Endothelial cell of umbilical vein (primary cell): ENCODE data around the gene FSTL3. TPM values are rescaled to one million over a fixed set of nuclear protein-coding genes. Genes with fewer than 3 reads are reported as not detected.
A peak's percentile ranks its signal among the peaks of the same experiment; 100 is the strongest.

Experiments
- BruUV-seq: library from RNA; stranded (reverse); fragments of 400-500 nt; replicated peaks from 2 replicates; lab custom pipeline; 2021; lab: Mats Ljungman, UMichigan
- CTCF ChIA-PET: fragments of 300-600, 350-600 bp; sonication (Branson Sonifier 250); formaldehyde crosslinking; loops from one replicate; lab custom pipeline; 2021; ENCODE audit warnings: antibody characterized with exemption, inconsistent platforms; lab: Charles Lee
- POLR2A ChIA-PET: fragments of 300-600, 350-600 bp; sonication (Branson Sonifier 250); formaldehyde crosslinking; loops from one replicate; lab custom pipeline; 2021; ENCODE audit warnings: antibody characterized with exemption, inconsistent platforms; lab: Charles Lee
- DNase-seq: peaks from one replicate; pipeline ENCODE4 v3.0.0-alpha.2; 2011; ENCODE audit warnings: low read depth, low spot score
- FAIRE-seq: peaks from 2 replicates; lab custom pipeline; 2011; peaks lifted over from hg19 to GRCh38; lab: Jason Lieb, UNC
- H2AFZ ChIP-seq: 2 replicates; pipeline ENCODE4 v1.6.0; 2012; ENCODE audit warnings: low read depth, low read length, control low read depth, inconsistent platforms
- H3K27ac ChIP-seq: 2 replicates; pipeline ENCODE4 v1.5.1; 2011; ENCODE audit warnings: low read depth, mild to moderate bottlenecking, control low read depth, low read length, moderate library complexity; ENCODE audit not compliant: insufficient read depth
- H3K27me3 ChIP-seq, 2 experiments: 2 replicates each; pipeline versions ENCODE4 v1.6.0 to v1.6.1; 2011; ENCODE audit warnings: low read length in 2 of 2, mixed read lengths in 1 of 2; ENCODE audit not compliant: control insufficient read depth in 2 of 2, insufficient read depth in 2 of 2
- H3K36me3 ChIP-seq, 2 experiments: 2 replicates in 1 of 2; 3 replicates in 1 of 2; pipeline ENCODE4 v1.5.1; 2011; ENCODE audit warnings: low read length in 2 of 2, mild to moderate bottlenecking in 1 of 2, moderate library complexity in 1 of 2; ENCODE audit not compliant: control insufficient read depth in 2 of 2, insufficient read depth in 2 of 2; ENCODE audit errors: extremely low read depth in 1 of 2
- H3K4me1 ChIP-seq: 3 replicates; pipeline ENCODE4 v1.5.1; 2011; ENCODE audit warnings: mild to moderate bottlenecking, low read length; ENCODE audit not compliant: control insufficient read depth, insufficient read depth; ENCODE audit errors: extremely low read depth
- H3K4me2 ChIP-seq: 2 replicates; pipeline ENCODE4 v1.6.1; 2011; ENCODE audit warnings: low read length, control low read depth, mixed read lengths; ENCODE audit not compliant: insufficient read depth
- H3K4me3 ChIP-seq, 3 experiments: fragments of 200-600 bp in 1 of 3; sonication (generic), shearing (Covaris generic) in 1 of 3; replicated peaks in 1 of 3; 2 replicates each; pipeline ENCODE4 v1.5.1; 2011 to 2016; ENCODE audit warnings: control low read depth in 3 of 3, low read length in 3 of 3, mild to moderate bottlenecking in 2 of 3, inconsistent platforms in 1 of 3, low read depth in 1 of 3, moderate library complexity in 1 of 3; ENCODE audit not compliant: insufficient read depth in 1 of 3
- H3K79me2 ChIP-seq: 2 replicates; pipeline ENCODE4 v1.6.0; 2012; ENCODE audit warnings: low read length, inconsistent platforms; ENCODE audit not compliant: control insufficient read depth, insufficient read depth
- H3K9ac ChIP-seq: replicated peaks from 2 replicates; pipeline ENCODE3; 2011; ENCODE audit warnings: low read length, control low read depth; ENCODE audit not compliant: insufficient read depth; ENCODE audit errors: extremely low read depth
- H3K9me1 ChIP-seq: replicated peaks from 3 replicates; pipeline ENCODE4 v1.6.0; 2011; ENCODE audit warnings: mild to moderate bottlenecking, low read length; ENCODE audit not compliant: control insufficient read depth, insufficient read depth; ENCODE audit errors: extremely low read depth
- H3K9me3 ChIP-seq: replicated peaks from 2 replicates; pipeline ENCODE4 v1.5.1; 2012; ENCODE audit warnings: low read length, inconsistent platforms; ENCODE audit not compliant: control insufficient read depth, insufficient read depth
- H4K20me1 ChIP-seq: replicated peaks from 2 replicates; pipeline ENCODE3; 2011; ENCODE audit warnings: mild to moderate bottlenecking, low read length; ENCODE audit not compliant: control insufficient read depth, insufficient read depth; ENCODE audit errors: extremely low read depth
- EZH2 ChIP-seq: IDR thresholded peaks from 2 replicates; pipeline ENCODE4 v1.6.1; 2012; ENCODE audit warnings: borderline replicate concordance, low read depth, mild to moderate bottlenecking, moderate library complexity, low read length, inconsistent platforms; ENCODE audit not compliant: severe bottlenecking
- FOS ChIP-seq: IDR thresholded peaks from 2 replicates; pipeline ENCODE4 v1.6.1; 2011; ENCODE audit warnings: mild to moderate bottlenecking, low read length, moderate library complexity, borderline replicate concordance; ENCODE audit not compliant: insufficient read depth
- GATA2 ChIP-seq: IDR thresholded peaks from 2 replicates; pipeline ENCODE4 v1.7.0; 2011; ENCODE audit warnings: low read depth, mild to moderate bottlenecking, moderate library complexity, mixed read lengths, low read length; ENCODE audit not compliant: insufficient read length, insufficient read depth
- JUN ChIP-seq: IDR thresholded peaks from 2 replicates; pipeline ENCODE4 v1.6.1; 2011; ENCODE audit warnings: borderline replicate concordance, low read depth; ENCODE audit not compliant: insufficient read length, insufficient read depth
- MYC ChIP-seq: IDR thresholded peaks from one replicate; pipeline ENCODE4 v1.6.1; 2011; ENCODE audit warnings: mild to moderate bottlenecking, low read depth, low read length
- POLR2A ChIP-seq: IDR thresholded peaks from 2 replicates; pipeline ENCODE4 v1.6.1; 2012; ENCODE audit warnings: low read depth, mild to moderate bottlenecking, control low read depth, low read length
- POLR2AphosphoS5 ChIP-seq: IDR thresholded peaks from 2 replicates; pipeline ENCODE4 v1.6.1; 2012; ENCODE audit warnings: low read depth, mild to moderate bottlenecking, control low read depth, low read length, moderate library complexity; ENCODE audit not compliant: insufficient read depth
- dilution Hi-C: fragments of 300-500 bp; cut with MboI; formaldehyde crosslinking; loops from one replicate; pipeline ENCODE4 v1.15.0; 2019; ENCODE audit warnings: low sequenced_read_pairs; ENCODE audit not compliant: extremely low pct_ligation_motif_present
- intact Hi-C: fragments of 100-400 bp; cut with micrococcal nuclease; formaldehyde crosslinking; loops from one replicate; pipeline ENCODE4 v1.10.0; 2022
- polyA plus RNA-seq, 4 experiments: library from polyadenylated mRNA; depleted of rRNA in 3 of 4; stranded (reverse) in 3 of 4; unstranded in 1 of 4; fragments of >200 nt; gene quantifications; 2 replicates each; pipeline versions ENCODE4 v1.2.1 to v1.2.3, GENCODE V29; 2011 to 2012; ENCODE audit warnings: missing spikeins in 1 of 4
- total RNA-seq: library from RNA; stranded (reverse); gene quantifications from 2 replicates; pipeline ENCODE4 v1.2.3, GENCODE V29; 2021
- TF ChIP-seq, protein P1 (sequence below): IDR thresholded peaks from 2 replicates; pipeline ENCODE4 v1.6.1; 2011; ENCODE audit not compliant: insufficient read depth, insufficient read length
- TF ChIP-seq, protein P2 (sequence below), 2 donors: IDR thresholded peaks; 1 replicate in 1 of 2; 2 replicates in 1 of 2; pipeline ENCODE4 v1.5.1; 2011; ENCODE audit warnings: low read length in 2 of 2, mild to moderate bottlenecking in 2 of 2, moderate library complexity in 2 of 2, control low read depth in 1 of 2, inconsistent platforms in 1 of 2, low read depth in 1 of 2; ENCODE audit not compliant: insufficient read depth in 1 of 2; ENCODE audit errors: extremely low read depth in 1 of 2

Gene FSTL3
- total and polyA plus RNA-seq, 2 donors (not counting 3 experiments of a cell fraction or from before 2014, with no cell fraction given), result 19.9 to 45.2 TPM

DNA sequence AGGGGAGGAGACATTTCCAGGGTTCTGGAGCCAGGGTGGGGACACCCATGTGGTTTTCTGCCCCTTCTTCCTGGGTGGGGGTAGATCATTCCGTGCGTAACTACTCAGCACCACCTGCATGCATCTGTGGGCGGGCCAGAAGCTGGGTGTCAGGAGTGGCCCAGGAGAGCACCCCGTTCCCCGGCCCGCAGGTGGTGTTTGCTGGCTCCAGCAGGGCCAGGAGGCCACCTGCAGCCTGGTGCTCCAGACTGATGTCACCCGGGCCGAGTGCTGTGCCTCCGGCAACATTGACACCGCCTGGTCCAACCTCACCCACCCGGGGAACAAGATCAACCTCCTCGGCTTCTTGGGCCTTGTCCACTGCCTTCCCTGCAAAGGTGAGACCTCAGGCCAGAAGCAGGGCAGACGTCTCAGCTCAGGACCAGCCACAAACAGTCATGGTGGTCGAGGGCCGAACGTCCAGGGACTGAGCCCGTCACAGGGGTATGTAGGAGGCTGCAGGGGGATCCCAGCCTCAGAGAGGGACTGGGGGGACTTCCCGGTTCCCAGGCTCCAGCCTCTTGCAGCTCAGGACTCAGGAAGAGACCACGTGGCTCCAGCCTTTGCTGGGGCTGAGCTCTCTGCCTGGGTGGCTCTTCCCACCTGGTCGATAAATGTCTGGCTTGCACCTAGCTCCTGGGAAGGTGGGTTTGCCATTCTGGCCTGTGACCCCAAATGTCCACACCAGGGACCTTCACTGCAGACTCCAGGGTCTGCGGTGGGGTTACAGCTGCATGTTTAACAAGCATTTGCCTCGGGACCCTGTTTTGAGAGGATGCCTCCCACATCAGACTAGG is 1.6 kb downstream of the FSTL3 start:
- TF ChIP-seq EZH2 (no peak), MYC (no peak), FOS (no peak), POLR2AphosphoS5 (no peak), JUN (no peak), POLR2A (no peak), GATA2 (no peak)
- TF ChIP-seq, protein P1, sequence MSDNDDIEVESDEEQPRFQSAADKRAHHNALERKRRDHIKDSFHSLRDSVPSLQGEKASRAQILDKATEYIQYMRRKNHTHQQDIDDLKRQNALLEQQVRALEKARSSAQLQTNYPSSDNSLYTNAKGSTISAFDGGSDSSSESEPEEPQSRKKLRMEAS, result no peak
- TF ChIP-seq, protein P2, sequence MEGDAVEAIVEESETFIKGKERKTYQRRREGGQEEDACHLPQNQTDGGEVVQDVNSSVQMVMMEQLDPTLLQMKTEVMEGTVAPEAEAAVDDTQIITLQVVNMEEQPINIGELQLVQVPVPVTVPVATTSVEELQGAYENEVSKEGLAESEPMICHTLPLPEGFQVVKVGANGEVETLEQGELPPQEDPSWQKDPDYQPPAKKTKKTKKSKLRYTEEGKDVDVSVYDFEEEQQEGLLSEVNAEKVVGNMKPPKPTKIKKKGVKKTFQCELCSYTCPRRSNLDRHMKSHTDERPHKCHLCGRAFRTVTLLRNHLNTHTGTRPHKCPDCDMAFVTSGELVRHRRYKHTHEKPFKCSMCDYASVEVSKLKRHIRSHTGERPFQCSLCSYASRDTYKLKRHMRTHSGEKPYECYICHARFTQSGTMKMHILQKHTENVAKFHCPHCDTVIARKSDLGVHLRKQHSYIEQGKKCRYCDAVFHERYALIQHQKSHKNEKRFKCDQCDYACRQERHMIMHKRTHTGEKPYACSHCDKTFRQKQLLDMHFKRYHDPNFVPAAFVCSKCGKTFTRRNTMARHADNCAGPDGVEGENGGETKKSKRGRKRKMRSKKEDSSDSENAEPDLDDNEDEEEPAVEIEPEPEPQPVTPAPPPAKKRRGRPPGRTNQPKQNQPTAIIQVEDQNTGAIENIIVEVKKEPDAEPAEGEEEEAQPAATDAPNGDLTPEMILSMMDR (IDR thresholded peaks at IDR 0.05; ENCODE audit: extremely low read depth in 1 of 2, insufficient read depth in 1 of 2, low read depth in 1 of 2, low read length in 2 of 2), result no peak
- dilution Hi-C loops (no loop called here), intact Hi-C loops (no loop called here)
- H3K79me2 ChIP-seq, result peaks cover 12% of the 10 kb centered on the region
- DNase-seq (no peak), FAIRE-seq (peak; percentile 43)
- H3K4me2 ChIP-seq, result no peak overlapping the region
- ChIA-PET POLR2A (interaction anchor here (0.6 kb wide), 1 partner anchor 759 kb away, joined by 3 read pairs; no protein-coding TSS in a partner anchor), CTCF (interaction anchor here (1.3 to 1.6 kb wide), 2 partner anchors 15 to 56 kb away, joined by 4 to 9 read pairs; partner anchors contain the start of gene RNF126)
- H4K20me1 ChIP-seq, result no peaks in the 10 kb centered on the region
- no peaks in the 10 kb centered on the region for H3K9me1 ChIP-seq
- H3K36me3 ChIP-seq, result no peaks in the 10 kb centered on the region
- BruUV-seq, result TSS peak; percentile 23
- H3K27ac ChIP-seq, result peak overlapping the region; percentile 4
- H3K9ac ChIP-seq, result no peak overlapping the region
- no peak overlapping the region for H3K4me3 ChIP-seq
- peaks cover 16% of the 10 kb centered on the region for H3K4me1 ChIP-seq
- no peak overlapping the region for H2AFZ ChIP-seq
- no peaks in the 10 kb centered on the region for H3K9me3 ChIP-seq
- H3K27me3 ChIP-seq, result no peaks in the 10 kb centered on the region
